AG09309 (cell line): Measurements from ENCODE around the gene WNT3A.

Experiments used
- DNase-seq: peaks from one replicate; pipeline ENCODE4 v3.0.0-alpha.2; 2010; ENCODE audit warnings: low read depth
- H3K4me3 ChIP-seq: 2 replicates; pipeline ENCODE4 v1.5.1; 2011; ENCODE audit warnings: mild to moderate bottlenecking, low read depth, low read length, moderate library complexity; ENCODE audit not compliant: control insufficient read depth
- TF ChIP-seq, protein P1 (sequence below): IDR thresholded peaks from 2 replicates; pipeline ENCODE4 v1.5.1; 2011; ENCODE audit warnings: mild to moderate bottlenecking, low read depth, low read length, inconsistent platforms; ENCODE audit not compliant: insufficient read depth, control insufficient read depth; ENCODE audit errors: missing control alignments

Gene WNT3A

DNA sequence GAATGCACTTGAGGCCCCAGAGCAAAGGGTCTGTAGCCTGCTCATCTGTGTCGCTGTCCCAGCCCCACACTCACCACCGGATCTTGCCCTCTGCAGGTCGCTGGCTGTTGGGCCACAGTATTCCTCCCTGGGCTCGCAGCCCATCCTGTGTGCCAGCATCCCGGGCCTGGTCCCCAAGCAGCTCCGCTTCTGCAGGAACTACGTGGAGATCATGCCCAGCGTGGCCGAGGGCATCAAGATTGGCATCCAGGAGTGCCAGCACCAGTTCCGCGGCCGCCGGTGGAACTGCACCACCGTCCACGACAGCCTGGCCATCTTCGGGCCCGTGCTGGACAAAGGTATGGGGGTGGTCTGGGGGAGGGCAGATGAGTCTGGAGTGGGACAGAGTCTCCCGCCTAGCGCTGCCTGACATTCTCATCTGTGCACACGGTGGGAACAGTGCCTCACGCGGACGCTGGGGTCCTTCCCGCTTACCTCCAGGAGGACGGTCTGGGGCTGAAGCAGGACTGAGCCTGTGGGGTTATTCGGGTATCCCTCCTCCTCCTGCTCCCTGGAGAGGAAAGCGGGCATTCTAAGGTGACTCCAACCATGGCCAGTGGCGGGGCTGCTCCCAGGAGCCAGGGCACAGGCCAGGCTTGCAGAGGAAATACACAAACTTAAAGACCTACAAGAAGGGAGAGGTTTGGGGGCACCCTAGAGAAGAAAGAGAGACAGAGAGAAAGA is 15.9 kb downstream of the WNT3A start:
- TF ChIP-seq, protein P1, sequence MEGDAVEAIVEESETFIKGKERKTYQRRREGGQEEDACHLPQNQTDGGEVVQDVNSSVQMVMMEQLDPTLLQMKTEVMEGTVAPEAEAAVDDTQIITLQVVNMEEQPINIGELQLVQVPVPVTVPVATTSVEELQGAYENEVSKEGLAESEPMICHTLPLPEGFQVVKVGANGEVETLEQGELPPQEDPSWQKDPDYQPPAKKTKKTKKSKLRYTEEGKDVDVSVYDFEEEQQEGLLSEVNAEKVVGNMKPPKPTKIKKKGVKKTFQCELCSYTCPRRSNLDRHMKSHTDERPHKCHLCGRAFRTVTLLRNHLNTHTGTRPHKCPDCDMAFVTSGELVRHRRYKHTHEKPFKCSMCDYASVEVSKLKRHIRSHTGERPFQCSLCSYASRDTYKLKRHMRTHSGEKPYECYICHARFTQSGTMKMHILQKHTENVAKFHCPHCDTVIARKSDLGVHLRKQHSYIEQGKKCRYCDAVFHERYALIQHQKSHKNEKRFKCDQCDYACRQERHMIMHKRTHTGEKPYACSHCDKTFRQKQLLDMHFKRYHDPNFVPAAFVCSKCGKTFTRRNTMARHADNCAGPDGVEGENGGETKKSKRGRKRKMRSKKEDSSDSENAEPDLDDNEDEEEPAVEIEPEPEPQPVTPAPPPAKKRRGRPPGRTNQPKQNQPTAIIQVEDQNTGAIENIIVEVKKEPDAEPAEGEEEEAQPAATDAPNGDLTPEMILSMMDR: no peak
- no peak overlapping the region for H3K4me3 ChIP-seq
- no peak for DNase-seq

DNA sequence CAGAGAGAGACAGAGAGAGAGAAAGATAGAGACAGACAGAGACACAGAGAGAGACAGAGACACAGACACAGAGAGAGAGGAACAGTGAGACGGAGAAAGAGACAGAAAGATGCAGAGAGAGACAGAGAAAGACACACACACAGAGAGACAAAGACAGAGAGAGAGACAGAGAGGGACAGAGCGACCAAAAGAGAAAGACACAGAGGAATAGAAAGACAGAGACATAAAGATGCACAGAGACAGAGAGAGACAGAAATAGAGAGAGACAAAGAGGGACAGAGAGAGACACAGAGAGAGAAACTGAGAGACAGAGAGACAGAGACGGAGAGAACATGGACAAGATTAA is 16.5 kb downstream of the WNT3A start:
- no peak overlapping the region for H3K4me3 ChIP-seq
- no peak for DNase-seq
- TF ChIP-seq, protein P1: no peak

GRCh38 chr1:228029281-228029680 is 22.5 kb downstream of the WNT3A start:
- no peak for DNase-seq
- TF ChIP-seq, protein P1: no peak
- no peak overlapping the region for H3K4me3 ChIP-seq

DNA sequence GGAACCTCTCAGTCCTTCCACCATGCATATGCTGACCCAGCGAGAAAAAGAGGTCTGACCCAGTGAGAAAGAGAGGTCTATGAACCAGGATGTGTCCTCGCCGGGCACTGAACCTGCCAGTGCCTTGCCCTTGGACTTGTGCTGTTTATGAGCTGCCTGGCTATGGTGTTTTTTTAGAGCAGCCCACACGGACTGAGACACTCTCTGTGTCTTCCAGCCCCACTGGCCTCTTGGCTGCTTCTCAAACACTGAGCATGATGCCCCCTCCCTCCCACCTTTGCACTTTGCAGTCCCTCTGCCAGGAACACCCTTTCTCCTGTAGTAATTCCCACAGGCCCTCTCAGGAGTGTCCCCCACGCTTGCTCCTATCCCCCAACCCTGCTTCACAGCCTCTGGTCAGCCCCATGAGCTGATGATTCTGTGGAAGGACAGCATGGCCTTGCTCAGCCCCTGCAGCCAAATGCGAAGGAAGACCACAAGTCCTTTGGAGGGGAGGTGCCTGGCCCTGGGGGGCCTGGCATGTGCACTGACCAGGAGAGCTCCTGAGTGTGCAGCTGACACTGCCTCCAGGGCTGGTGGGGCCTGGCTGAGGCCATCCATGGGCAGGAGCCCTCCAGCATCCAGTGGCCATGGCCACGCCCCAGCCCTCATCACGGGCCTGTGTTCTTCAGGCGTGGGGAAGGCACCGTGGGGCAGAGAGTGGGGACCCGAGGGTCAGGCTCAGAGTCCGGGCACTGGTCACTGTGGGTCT is 23.8 kb downstream of the WNT3A start:
- no peak for DNase-seq
- no peak overlapping the region for H3K4me3 ChIP-seq
- TF ChIP-seq, protein P1: no peak

DNA sequence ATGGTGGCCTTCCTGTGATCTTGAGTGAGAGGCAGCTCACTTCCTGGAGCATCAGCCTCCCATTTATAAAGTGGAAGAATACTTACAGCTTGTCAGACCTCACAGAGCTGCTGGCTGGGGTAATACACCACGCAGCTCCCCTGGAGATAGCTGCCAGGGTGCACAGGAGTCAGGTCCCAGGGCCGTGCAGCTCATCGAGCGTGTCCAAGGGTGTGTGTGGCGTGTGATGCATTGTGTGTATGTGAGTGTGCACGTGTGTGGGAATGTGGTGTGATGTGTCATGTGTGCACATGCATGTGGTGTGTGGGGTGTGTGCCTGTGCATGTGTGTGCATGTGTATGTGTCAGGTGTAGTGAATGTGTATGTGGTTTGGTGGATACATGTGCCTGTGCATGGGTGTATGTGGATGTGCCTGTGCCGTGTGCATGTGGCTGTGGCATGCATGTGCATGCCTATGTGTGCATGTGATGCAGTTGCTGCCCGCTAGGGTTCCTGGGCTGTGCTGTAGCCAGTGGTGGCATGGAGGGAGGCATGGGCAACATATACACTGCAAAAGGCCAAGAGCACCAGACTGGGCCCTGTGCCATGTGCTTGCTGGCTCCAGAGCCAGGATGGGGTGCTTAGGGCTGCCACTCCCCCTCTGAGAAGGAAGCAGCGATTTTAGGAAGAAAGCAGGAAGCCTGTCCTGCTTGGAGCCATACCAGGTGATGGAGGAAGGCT is 24.6 kb downstream of the WNT3A start:
- DNase-seq: no peak
- H3K4me3 ChIP-seq: no peak overlapping the region
- TF ChIP-seq, protein P1: no peak

GRCh38 chr1:228032041-228032440 is 25.2 kb downstream of the WNT3A start:
- TF ChIP-seq, protein P1: no peak
- H3K4me3 ChIP-seq: no peak overlapping the region

More at GRCh38 chr1:228032041-228032440, 25.2 kb downstream of the WNT3A start:
- no peak for DNase-seq
